ENCODE data around the gene CCDC184.

The CCDC184 gene

DNA sequence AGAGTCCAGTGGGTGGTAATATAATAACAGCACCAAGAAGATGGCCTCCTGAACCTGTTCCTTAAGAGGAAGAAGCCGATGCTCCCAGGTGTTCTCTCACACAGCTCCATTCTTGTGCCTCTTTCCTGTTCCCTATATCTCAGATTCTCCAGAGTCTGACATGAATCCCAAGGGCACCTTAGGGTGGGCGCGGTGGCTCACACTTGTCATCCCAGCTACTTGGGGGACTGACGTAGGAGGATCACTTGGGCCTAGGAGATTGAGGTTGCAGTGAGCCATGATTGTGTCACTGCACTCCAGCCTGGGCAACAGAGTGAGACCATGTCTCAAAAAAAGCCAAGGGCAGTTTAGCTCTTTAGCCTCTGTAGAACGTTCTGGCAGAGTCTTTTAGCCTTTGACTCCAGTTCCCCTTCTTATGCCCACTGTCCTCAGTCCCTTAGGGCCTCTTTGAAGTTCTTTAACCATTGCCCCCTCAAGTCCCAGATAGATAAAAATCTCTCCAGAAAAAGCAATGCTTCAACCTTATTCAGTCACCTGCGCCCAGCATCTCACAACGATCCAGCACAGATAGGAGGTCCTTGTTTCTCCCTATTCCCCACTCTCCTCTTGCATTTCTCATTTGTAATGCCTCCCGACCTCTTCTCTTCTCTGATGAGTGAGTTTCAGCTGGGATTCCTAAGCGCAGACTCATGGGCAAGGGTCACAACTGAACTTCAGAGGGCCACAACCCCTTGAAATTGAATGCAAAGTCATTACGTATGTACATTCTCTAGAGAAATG is 4.7 kb downstream of the CCDC184 start (continued):
- TF ChIP-seq, protein P1, sequence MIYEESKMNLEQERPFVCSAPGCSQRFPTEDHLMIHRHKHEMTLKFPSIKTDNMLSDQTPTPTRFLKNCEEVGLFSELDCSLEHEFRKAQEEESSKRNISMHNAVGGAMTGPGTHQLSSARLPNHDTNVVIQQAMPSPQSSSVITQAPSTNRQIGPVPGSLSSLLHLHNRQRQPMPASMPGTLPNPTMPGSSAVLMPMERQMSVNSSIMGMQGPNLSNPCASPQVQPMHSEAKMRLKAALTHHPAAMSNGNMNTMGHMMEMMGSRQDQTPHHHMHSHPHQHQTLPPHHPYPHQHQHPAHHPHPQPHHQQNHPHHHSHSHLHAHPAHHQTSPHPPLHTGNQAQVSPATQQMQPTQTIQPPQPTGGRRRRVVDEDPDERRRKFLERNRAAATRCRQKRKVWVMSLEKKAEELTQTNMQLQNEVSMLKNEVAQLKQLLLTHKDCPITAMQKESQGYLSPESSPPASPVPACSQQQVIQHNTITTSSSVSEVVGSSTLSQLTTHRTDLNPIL (CRISPR knock-in tag; IDR thresholded peaks at IDR 0.05; ENCODE audit: low read depth) = no peak
- TF ChIP-seq TOX (CRISPR knock-in tag; IDR thresholded peaks at IDR 0.05; ENCODE audit: borderline replicate concordance) (no peak), BACH2 (CRISPR knock-in tag; IDR thresholded peaks at IDR 0.05; ENCODE audit: borderline replicate concordance) (no peak), ZC3H10 (CRISPR knock-in tag; IDR thresholded peaks at IDR 0.05) (no peak), ESRRG (CRISPR knock-in tag; IDR thresholded peaks at IDR 0.05) (no peak), PPARA (CRISPR knock-in tag; IDR thresholded peaks at IDR 0.05; ENCODE audit: borderline replicate concordance) (no peak)
- TF ChIP-seq, protein P2, sequence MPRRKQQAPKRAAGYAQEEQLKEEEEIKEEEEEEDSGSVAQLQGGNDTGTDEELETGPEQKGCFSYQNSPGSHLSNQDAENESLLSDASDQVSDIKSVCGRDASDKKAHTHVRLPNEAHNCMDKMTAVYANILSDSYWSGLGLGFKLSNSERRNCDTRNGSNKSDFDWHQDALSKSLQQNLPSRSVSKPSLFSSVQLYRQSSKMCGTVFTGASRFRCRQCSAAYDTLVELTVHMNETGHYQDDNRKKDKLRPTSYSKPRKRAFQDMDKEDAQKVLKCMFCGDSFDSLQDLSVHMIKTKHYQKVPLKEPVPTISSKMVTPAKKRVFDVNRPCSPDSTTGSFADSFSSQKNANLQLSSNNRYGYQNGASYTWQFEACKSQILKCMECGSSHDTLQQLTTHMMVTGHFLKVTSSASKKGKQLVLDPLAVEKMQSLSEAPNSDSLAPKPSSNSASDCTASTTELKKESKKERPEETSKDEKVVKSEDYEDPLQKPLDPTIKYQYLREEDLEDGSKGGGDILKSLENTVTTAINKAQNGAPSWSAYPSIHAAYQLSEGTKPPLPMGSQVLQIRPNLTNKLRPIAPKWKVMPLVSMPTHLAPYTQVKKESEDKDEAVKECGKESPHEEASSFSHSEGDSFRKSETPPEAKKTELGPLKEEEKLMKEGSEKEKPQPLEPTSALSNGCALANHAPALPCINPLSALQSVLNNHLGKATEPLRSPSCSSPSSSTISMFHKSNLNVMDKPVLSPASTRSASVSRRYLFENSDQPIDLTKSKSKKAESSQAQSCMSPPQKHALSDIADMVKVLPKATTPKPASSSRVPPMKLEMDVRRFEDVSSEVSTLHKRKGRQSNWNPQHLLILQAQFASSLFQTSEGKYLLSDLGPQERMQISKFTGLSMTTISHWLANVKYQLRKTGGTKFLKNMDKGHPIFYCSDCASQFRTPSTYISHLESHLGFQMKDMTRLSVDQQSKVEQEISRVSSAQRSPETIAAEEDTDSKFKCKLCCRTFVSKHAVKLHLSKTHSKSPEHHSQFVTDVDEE (CRISPR knock-in tag; IDR thresholded peaks at IDR 0.05) = no peak

- ATAC-seq = peak; percentile 82
- no peak for TF ChIP-seq OSR1 (CRISPR knock-in tag; IDR thresholded peaks at IDR 0.05)
- TF ChIP-seq, protein P2 (CRISPR knock-in tag; IDR thresholded peaks at IDR 0.05) = no peak
- TF ChIP-seq, protein P1 (CRISPR knock-in tag; IDR thresholded peaks at IDR 0.05; ENCODE audit: low read depth) = no peak
- TF ChIP-seq, protein P3, sequence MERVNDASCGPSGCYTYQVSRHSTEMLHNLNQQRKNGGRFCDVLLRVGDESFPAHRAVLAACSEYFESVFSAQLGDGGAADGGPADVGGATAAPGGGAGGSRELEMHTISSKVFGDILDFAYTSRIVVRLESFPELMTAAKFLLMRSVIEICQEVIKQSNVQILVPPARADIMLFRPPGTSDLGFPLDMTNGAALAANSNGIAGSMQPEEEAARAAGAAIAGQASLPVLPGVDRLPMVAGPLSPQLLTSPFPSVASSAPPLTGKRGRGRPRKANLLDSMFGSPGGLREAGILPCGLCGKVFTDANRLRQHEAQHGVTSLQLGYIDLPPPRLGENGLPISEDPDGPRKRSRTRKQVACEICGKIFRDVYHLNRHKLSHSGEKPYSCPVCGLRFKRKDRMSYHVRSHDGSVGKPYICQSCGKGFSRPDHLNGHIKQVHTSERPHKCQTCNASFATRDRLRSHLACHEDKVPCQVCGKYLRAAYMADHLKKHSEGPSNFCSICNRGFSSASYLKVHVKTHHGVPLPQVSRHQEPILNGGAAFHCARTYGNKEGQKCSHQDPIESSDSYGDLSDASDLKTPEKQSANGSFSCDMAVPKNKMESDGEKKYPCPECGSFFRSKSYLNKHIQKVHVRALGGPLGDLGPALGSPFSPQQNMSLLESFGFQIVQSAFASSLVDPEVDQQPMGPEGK (CRISPR knock-in tag; IDR thresholded peaks at IDR 0.05; ENCODE audit: borderline replicate concordance) = no peak
- TF ChIP-seq TOX (CRISPR knock-in tag; IDR thresholded peaks at IDR 0.05; ENCODE audit: borderline replicate concordance) = no peak
- no peak for TF ChIP-seq ZNF70 (CRISPR knock-in tag; IDR thresholded peaks at IDR 0.05)
- TF ChIP-seq ISL1 (CRISPR knock-in tag; IDR thresholded peaks at IDR 0.05) = no peak
- TF ChIP-seq ZC3H10 (CRISPR knock-in tag; IDR thresholded peaks at IDR 0.05) = no peak
- TF ChIP-seq ZNF565 (CRISPR knock-in tag; conservative IDR thresholded peaks at IDR 0.05; ENCODE audit: low read depth) = no peak
- TF ChIP-seq, protein P4, sequence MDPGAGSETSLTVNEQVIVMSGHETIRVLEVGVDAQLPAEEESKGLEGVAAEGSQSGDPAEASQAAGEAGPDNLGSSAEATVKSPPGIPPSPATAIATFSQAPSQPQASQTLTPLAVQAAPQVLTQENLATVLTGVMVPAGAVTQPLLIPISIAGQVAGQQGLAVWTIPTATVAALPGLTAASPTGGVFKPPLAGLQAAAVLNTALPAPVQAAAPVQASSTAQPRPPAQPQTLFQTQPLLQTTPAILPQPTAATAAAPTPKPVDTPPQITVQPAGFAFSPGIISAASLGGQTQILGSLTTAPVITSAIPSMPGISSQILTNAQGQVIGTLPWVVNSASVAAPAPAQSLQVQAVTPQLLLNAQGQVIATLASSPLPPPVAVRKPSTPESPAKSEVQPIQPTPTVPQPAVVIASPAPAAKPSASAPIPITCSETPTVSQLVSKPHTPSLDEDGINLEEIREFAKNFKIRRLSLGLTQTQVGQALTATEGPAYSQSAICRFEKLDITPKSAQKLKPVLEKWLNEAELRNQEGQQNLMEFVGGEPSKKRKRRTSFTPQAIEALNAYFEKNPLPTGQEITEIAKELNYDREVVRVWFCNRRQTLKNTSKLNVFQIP (CRISPR knock-in tag; IDR thresholded peaks at IDR 0.05; ENCODE audit: borderline replicate concordance, low read depth) = no peak
- no peak for TF ChIP-seq SNAI2 (CRISPR knock-in tag; IDR thresholded peaks at IDR 0.05)
Measured at GRCh38 chr12:48189331-48190125, 6.1 kb downstream of the CCDC184 start.

Data from SK-N-SH treated with all-trans-retinoic acid at 6 μM for 48 hours (cell line).